Jurkat, Clone E6-1 (cell line): ENCODE data around the gene CFAP221. TPM values are rescaled to one million over a fixed set of nuclear protein-coding genes. Genes with fewer than 3 reads are reported as not detected.
A peak's percentile ranks its signal among the peaks of the same experiment; 100 is the strongest.

Experiments
- DNase-seq: peaks from one replicate; pipeline ENCODE4 v3.0.0-alpha.2; 2011; ENCODE audit warnings: low read depth, low spot score
- H3K4me3 ChIP-seq: 2 replicates; pipeline ENCODE4 v1.5.1; 2011; ENCODE audit warnings: mild to moderate bottlenecking, low read length, control low read depth, moderate library complexity
- polyA plus RNA-seq: library from polyadenylated mRNA; unstranded; fragments of >200 nt; gene quantifications from one replicate; pipeline ENCODE4 v1.2.1, GENCODE V29; 2012; ENCODE audit warnings: missing spikeins; ENCODE audit not compliant: insufficient read length, insufficient read depth

CFAP221 gene
- not detected for polyA plus RNA-seq

GRCh38 chr2:119544075-119544938, at the start of gene CFAP221:
Gene CFAP221, plus strand, starts transcription at chr2:119544449. Its CDS starts 1,683 bp downstream, at chr2:119546132.
- no peak for DNase-seq
- no peak within 1 kb of the TSS for H3K4me3 ChIP-seq

- H3K4me3 ChIP-seq: no peak overlapping the region
- DNase-seq: no peak
Observed at GRCh38 chr2:119495948-119496347, 48.3 kb upstream of the CFAP221 start.

GRCh38 chr2:119496682-119497081, 47.6 kb upstream of the CFAP221 start:
- no peak for DNase-seq
- H3K4me3 ChIP-seq: no peak overlapping the region

- H3K4me3 ChIP-seq: no peak overlapping the region
- no peak for DNase-seq
Observed at GRCh38 chr2:119508756-119509155, 35.5 kb upstream of the CFAP221 start.

GRCh38 chr2:119511989-119512388, 32.3 kb upstream of the CFAP221 start:
- no peak overlapping the region for H3K4me3 ChIP-seq
- DNase-seq: no peak

GRCh38 chr2:119512946-119513345, 31.3 kb upstream of the CFAP221 start:
- H3K4me3 ChIP-seq: no peak overlapping the region
- no peak for DNase-seq

- H3K4me3 ChIP-seq: no peak overlapping the region
- DNase-seq: no peak
Observed at GRCh38 chr2:119513832-119514231, 30.4 kb upstream of the CFAP221 start.

GRCh38 chr2:119516121-119516520, 28.1 kb upstream of the CFAP221 start:
- H3K4me3 ChIP-seq: no peak overlapping the region
- DNase-seq: no peak

GRCh38 chr2:119517433-119517832, 26.8 kb upstream of the CFAP221 start:
- no peak overlapping the region for H3K4me3 ChIP-seq
- DNase-seq: peak; percentile 32

GRCh38 chr2:119518401-119519056, 25.7 kb upstream of the CFAP221 start:
- no peak overlapping the region for H3K4me3 ChIP-seq
- no peak for DNase-seq

GRCh38 chr2:119519057-119519408, 25.2 kb upstream of the CFAP221 start:
- no peak overlapping the region for H3K4me3 ChIP-seq
- no peak for DNase-seq

- no peak overlapping the region for H3K4me3 ChIP-seq
- peak; percentile 9 for DNase-seq
Observed at GRCh38 chr2:119520696-119521432, 23.4 kb upstream of the CFAP221 start.

- no peak overlapping the region for H3K4me3 ChIP-seq
- no peak for DNase-seq
Observed at GRCh38 chr2:119521433-119522050, 22.7 kb upstream of the CFAP221 start.

GRCh38 chr2:119522671-119523070, 21.6 kb upstream of the CFAP221 start:
- no peak overlapping the region for H3K4me3 ChIP-seq
- DNase-seq: no peak

GRCh38 chr2:119523383-119523951, 20.8 kb upstream of the CFAP221 start:
- no peak overlapping the region for H3K4me3 ChIP-seq
- DNase-seq: no peak

GRCh38 chr2:119523952-119524694, 20.1 kb upstream of the CFAP221 start, which contains the start of gene SCTR:
Gene SCTR, minus strand, starts transcription at chr2:119524483. Its CDS starts 257 bp downstream, at chr2:119524226.
- no peak within 1 kb of the TSS for H3K4me3 ChIP-seq
- DNase-seq: no peak

- H3K4me3 ChIP-seq: no peak overlapping the region
- DNase-seq: no peak
Observed at GRCh38 chr2:119525614-119526013, 18.6 kb upstream of the CFAP221 start.

GRCh38 chr2:119527999-119528398, 16.2 kb upstream of the CFAP221 start:
- no peak for DNase-seq
- H3K4me3 ChIP-seq: no peak overlapping the region
